ENCODE measurements around the gene HLA-F.
A peak's percentile ranks its signal among the peaks of the same experiment; 100 is the strongest.

Gene HLA-F

DNA sequence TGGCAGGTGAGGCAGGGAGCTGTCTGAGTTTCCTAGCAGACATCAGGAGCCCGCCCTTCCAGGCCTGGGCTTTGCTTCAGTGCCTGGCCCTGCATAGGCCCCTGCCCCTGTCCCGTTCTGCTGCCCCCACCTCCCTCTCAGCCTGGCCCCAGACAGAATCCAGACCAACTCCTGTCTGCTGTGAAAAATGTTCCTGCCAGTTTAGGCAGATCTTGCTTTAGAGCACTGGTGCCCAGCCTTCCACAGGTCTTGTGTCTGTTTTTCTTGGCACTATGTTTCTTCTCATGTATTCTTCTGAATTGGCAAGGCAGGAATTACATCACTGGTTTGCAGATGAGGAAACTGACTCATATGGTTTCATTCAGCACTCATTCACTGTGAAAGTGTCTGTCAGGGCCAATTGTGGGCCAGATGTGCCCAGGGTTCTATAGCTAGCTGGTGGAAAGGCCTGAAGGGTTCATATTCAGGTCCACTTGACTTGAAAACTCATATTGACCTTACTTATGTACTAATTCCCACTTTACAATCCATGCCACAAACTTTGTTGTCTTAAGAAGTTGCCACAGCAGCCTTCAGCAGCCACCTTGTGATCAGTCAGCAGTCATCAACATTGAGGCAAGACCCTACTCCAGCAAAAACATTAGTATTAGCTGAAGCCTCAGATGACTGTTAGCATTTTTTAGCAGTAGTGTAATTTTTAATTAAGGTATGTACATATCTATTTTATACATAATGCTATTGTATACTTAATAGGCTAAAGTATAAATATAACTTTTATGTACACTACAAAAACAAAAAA, 40.5 kb downstream of the HLA-F start:
- peak in 1 of 2 donors; percentile 16 for DNase-seq (ENCODE audit: low read depth in 2 of 2)

- DNase-seq (ENCODE audit: low read depth in 2 of 2): no peak
These were observed 41.4 kb downstream of the HLA-F start for GRCh38 chr6:29764422-29765196.

DNA sequence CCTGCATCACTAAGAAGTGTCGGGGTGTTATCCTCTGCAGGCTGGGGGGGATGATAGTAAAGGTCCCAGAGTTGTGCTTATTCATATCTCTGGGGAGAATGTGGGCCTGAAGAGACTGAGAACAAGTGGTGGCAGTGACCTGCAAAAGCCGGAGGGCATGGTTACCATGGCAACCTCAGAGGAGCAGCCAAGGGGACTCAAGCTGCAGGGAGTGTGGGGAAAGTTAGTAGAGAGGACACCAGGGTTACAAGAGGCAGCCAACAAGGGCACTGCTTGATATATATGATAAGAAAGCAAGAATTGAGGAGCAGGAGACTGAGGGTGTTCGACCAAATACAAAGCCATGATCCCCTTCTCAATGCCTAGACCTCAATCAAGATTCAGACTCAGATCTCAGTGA, 46.1 kb downstream of the HLA-F start:
- DNase-seq (ENCODE audit: low read depth in 2 of 2): no peak

DNA sequence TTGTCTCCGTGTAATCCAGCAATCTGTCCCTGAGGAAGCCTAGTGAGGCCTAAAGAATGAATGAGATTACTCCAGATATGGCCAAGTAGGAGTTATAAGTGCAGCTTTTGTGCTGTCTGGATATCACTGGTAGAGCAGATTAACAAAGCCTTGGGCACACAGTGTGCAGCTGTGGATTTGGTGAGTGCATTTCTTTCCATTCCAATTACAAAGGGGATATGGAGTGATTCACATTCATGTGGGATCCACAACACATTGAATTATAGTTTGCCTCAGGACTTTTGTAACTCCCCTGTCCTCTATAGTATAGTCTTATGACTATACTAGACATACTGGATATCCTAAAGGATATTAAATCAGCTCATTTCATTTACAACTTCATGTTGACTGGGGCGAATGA, 47.1 kb downstream of the HLA-F start:
- DNase-seq (ENCODE audit: low read depth in 2 of 2): no peak

DNA sequence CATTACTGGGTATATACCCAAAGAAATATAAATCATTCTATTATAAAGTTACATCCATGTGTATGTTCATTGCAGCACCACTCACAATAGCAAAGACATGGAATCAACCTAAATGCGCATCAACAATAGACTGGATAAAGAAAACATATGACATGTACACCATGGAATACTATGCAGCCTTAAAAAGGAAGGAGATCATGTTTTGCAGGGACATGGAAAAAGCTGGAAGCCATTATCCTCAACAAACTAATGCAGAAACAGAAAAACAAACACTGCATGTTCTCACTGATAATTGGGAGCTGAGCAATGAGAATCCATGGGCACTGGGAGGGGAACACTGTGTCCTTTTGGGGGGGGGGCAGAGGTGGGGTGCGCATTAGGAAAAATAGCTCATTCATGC, 53.5 kb downstream of the HLA-F start:
- no peak for DNase-seq (ENCODE audit: low read depth in 2 of 2)

Measured in stimulated activated CD4-positive, alpha-beta T cell treated with anti-CD3 and anti-CD28 coated beads, Interleukin-4, amount 100 ng/mL, for 48 hours (primary cell).